ENCODE data around the gene EVC2. TPM values are rescaled to one million over a fixed set of nuclear protein-coding genes. Genes with fewer than 3 reads are reported as not detected.

Gene EVC2
- total and polyA plus RNA-seq, 2 of the 13 experiments (the other 11 are each of a cell fraction or from before 2014, with no cell fraction given), result not detected

DNA sequence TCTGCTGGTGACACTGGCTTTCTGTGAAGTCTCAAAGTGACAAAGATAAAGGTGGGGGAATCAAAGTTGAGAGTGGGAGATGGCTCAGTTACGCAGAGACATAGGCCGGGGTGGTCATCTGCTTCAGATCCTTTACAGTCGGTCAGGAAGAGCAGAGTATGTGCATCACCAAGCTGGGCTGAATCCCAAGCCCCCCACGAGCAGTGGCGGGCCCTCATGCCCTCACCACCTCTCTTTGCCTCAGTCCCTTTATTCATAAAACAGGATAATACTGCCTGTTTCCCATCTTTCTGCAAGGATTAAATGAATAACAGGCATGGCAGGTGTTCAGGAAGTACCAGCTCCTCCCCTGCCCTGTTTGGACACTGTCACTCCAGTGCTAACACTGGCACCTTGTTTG is 135.6 kb downstream of the EVC2 start:
- TF ChIP-seq U2AF2 (IDR thresholded peaks at IDR 0.05; ENCODE audit: low read depth, low read length) (no peak), PPARG (CRISPR knock-in tag; conservative IDR thresholded peaks at IDR 0.05) (no peak), RBFOX2 (IDR thresholded peaks at IDR 0.05; ENCODE audit: low read depth, low read length) (no peak), RCOR2 (CRISPR knock-in tag; IDR thresholded peaks at IDR 0.05) (no peak), PLRG1 (conservative IDR thresholded peaks at IDR 0.05) (no peak), SIX4 (CRISPR knock-in tag; IDR thresholded peaks at IDR 0.05) (no peak), SSRP1 (CRISPR knock-in tag; IDR thresholded peaks at IDR 0.05) (no peak)
- TF ChIP-seq, protein P1, sequence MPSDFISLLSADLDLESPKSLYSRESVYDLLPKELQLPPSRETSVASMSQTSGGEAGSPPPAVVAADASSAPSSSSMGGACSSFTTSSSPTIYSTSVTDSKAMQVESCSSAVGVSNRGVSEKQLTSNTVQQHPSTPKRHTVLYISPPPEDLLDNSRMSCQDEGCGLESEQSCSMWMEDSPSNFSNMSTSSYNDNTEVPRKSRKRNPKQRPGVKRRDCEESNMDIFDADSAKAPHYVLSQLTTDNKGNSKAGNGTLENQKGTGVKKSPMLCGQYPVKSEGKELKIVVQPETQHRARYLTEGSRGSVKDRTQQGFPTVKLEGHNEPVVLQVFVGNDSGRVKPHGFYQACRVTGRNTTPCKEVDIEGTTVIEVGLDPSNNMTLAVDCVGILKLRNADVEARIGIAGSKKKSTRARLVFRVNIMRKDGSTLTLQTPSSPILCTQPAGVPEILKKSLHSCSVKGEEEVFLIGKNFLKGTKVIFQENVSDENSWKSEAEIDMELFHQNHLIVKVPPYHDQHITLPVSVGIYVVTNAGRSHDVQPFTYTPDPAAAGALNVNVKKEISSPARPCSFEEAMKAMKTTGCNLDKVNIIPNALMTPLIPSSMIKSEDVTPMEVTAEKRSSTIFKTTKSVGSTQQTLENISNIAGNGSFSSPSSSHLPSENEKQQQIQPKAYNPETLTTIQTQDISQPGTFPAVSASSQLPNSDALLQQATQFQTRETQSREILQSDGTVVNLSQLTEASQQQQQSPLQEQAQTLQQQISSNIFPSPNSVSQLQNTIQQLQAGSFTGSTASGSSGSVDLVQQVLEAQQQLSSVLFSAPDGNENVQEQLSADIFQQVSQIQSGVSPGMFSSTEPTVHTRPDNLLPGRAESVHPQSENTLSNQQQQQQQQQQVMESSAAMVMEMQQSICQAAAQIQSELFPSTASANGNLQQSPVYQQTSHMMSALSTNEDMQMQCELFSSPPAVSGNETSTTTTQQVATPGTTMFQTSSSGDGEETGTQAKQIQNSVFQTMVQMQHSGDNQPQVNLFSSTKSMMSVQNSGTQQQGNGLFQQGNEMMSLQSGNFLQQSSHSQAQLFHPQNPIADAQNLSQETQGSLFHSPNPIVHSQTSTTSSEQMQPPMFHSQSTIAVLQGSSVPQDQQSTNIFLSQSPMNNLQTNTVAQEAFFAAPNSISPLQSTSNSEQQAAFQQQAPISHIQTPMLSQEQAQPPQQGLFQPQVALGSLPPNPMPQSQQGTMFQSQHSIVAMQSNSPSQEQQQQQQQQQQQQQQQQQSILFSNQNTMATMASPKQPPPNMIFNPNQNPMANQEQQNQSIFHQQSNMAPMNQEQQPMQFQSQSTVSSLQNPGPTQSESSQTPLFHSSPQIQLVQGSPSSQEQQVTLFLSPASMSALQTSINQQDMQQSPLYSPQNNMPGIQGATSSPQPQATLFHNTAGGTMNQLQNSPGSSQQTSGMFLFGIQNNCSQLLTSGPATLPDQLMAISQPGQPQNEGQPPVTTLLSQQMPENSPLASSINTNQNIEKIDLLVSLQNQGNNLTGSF (CRISPR knock-in tag; IDR thresholded peaks at IDR 0.05), result no peak
- TF ChIP-seq, protein P2, sequence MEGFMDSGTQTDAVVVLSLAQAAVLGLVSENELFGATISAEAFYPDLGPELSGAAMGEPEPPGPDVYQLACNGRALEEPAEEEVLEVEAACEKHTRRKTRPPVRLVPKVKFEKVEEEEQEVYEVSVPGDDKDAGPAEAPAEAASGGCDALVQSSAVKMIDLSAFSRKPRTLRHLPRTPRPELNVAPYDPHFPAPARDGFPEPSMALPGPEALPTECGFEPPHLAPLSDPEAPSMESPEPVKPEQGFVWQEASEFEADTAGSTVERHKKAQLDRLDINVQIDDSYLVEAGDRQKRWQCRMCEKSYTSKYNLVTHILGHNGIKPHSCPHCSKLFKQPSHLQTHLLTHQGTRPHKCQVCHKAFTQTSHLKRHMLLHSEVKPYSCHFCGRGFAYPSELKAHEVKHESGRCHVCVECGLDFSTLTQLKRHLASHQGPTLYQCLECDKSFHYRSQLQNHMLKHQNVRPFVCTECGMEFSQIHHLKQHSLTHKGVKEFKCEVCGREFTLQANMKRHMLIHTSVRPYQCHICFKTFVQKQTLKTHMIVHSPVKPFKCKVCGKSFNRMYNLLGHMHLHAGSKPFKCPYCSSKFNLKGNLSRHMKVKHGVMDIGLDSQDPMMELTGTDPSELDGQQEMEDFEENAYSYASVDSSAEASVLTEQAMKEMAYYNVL (CRISPR knock-in tag; IDR thresholded peaks at IDR 0.05; ENCODE audit: borderline replicate concordance), result no peak
- TF ChIP-seq, protein P3, sequence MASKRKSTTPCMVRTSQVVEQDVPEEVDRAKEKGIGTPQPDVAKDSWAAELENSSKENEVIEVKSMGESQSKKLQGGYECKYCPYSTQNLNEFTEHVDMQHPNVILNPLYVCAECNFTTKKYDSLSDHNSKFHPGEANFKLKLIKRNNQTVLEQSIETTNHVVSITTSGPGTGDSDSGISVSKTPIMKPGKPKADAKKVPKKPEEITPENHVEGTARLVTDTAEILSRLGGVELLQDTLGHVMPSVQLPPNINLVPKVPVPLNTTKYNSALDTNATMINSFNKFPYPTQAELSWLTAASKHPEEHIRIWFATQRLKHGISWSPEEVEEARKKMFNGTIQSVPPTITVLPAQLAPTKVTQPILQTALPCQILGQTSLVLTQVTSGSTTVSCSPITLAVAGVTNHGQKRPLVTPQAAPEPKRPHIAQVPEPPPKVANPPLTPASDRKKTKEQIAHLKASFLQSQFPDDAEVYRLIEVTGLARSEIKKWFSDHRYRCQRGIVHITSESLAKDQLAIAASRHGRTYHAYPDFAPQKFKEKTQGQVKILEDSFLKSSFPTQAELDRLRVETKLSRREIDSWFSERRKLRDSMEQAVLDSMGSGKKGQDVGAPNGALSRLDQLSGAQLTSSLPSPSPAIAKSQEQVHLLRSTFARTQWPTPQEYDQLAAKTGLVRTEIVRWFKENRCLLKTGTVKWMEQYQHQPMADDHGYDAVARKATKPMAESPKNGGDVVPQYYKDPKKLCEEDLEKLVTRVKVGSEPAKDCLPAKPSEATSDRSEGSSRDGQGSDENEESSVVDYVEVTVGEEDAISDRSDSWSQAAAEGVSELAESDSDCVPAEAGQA (IDR thresholded peaks at IDR 0.05; ENCODE audit: low read depth), result no peak
- TF ChIP-seq, protein P3 (CRISPR knock-in tag; IDR thresholded peaks at IDR 0.05; ENCODE audit: borderline replicate concordance), result no peak
- intact Hi-C loops (cut with micrococcal nuclease; ENCODE audit: unreplicated experiment) (no loop called here), in situ Hi-C loops (cut with HindIII; ENCODE audit: extremely low pct_ligation_motif_present, low pct_unique_long_range_greater_than_20kb) (no loop called here)
- Histone ChIP-seq H3K27me3 (ENCODE audit: control insufficient read depth in 1 of 2, insufficient read depth in 2 of 2, low read length in 2 of 2) (peaks cover 3 to 21% of the 10 kb centered on the region in 2 experiments; a peak in 2 of 5 replicates), H3K9ac (ENCODE audit: insufficient read depth, low read depth, low read length) (no peak overlapping the region), H3K4me2 (ENCODE audit: low read depth, low read length) (no peak overlapping the region), H2AFZ (ENCODE audit: low read length) (no peak overlapping the region), H3K36me3 (replicated peaks in 1 of 2; ENCODE audit: control insufficient read depth in 1 of 2, insufficient read depth in 2 of 2, low read length in 2 of 2) (no peaks in the 10 kb centered on the region), H3K9me3 (ENCODE audit: low read length) (no peaks in the 10 kb centered on the region), H3K4me1 (ENCODE audit: insufficient read depth, low read length) (no peaks in the 10 kb centered on the region), H4K20me1 (ENCODE audit: insufficient read depth, low read length) (no peaks in the 10 kb centered on the region), H3K27ac (ENCODE audit: extremely low read length, insufficient read depth, low read length) (no peak overlapping the region), H3K79me2 (ENCODE audit: insufficient read depth, low read length) (no peaks in the 10 kb centered on the region), H3K4me3 (replicated peaks in 1 of 3; ENCODE audit: insufficient read depth in 1 of 3, low read depth in 2 of 3, low read length in 3 of 3) (no peak overlapping the region)
- ChIA-PET POLR2A (no interaction called here), CTCF (ENCODE audit: low intra/inter-chr PET ratio, low total read pairs) (no interaction called here)
- DNase-seq (ENCODE audit: low spot score) (no peak), ATAC-seq (no peak), FAIRE-seq (no peak)
- WGBS (ENCODE audit: low lambda C conversion rate), result 34% methylated on average over 5 of the region's 5 CpGs
- BruUV-seq (replicated peaks), result no TSS peak
